Osteoblast (primary cell): Measurements from ENCODE around the gene TTYH3. TPM values are rescaled to one million over a fixed set of nuclear protein-coding genes. Genes with fewer than 3 reads are reported as not detected.
A peak's percentile ranks its signal among the peaks of the same experiment; 100 is the strongest.

Experiments used
- DNase-seq: peaks from one replicate; pipeline ENCODE4 v3.0.0; 2011; ENCODE audit warnings: low spot score, mixed read lengths; ENCODE audit not compliant: insufficient read length; ENCODE audit errors: missing footprints
- H2AFZ ChIP-seq: 2 replicates; pipeline ENCODE4 v1.6.0; 2011; ENCODE audit warnings: mild to moderate bottlenecking, low read length
- H3K27ac ChIP-seq: 2 replicates; pipeline ENCODE4 v1.5.1; 2011; ENCODE audit warnings: mild to moderate bottlenecking, low read depth, low read length, moderate library complexity
- H3K27me3 ChIP-seq: 2 replicates; pipeline ENCODE4 v1.6.0; 2012; ENCODE audit warnings: mild to moderate bottlenecking, control low read depth, inconsistent platforms, low read length, moderate library complexity; ENCODE audit not compliant: insufficient read depth
- H3K36me3 ChIP-seq: 2 replicates; pipeline ENCODE4 v1.5.1; 2011; ENCODE audit warnings: mild to moderate bottlenecking, low read length, control low read depth, moderate library complexity; ENCODE audit not compliant: insufficient read depth
- H3K4me1 ChIP-seq: 2 replicates; pipeline ENCODE4 v1.5.1; 2011; ENCODE audit warnings: mild to moderate bottlenecking, low read length, control low read depth, moderate library complexity; ENCODE audit not compliant: insufficient read depth
- H3K4me2 ChIP-seq: 2 replicates; pipeline ENCODE4 v1.6.0; 2011; ENCODE audit warnings: mild to moderate bottlenecking, low read length; ENCODE audit not compliant: insufficient read depth
- H3K4me3 ChIP-seq: fragments of 200-600 bp; sonication (generic); 3 replicates; pipeline ENCODE4 v1.5.1; 2012; ENCODE audit warnings: mild to moderate bottlenecking, low read length, inconsistent platforms; ENCODE audit not compliant: insufficient read depth
- H3K79me2 ChIP-seq: 2 replicates; pipeline ENCODE4 v1.6.0; 2012; ENCODE audit warnings: mild to moderate bottlenecking, low read length, control low read depth, inconsistent platforms; ENCODE audit not compliant: insufficient read depth
- H3K9me3 ChIP-seq: 2 replicates; pipeline ENCODE4 v1.5.1; 2011; ENCODE audit warnings: low read depth, low read length, control low read depth
- H4K20me1 ChIP-seq: 2 replicates; pipeline ENCODE4 v1.6.0; 2012; ENCODE audit warnings: mild to moderate bottlenecking, low read length, control low read depth; ENCODE audit not compliant: insufficient read depth
- CTCF ChIP-seq: IDR thresholded peaks from 2 replicates; pipeline ENCODE4 v1.5.1; 2011; ENCODE audit warnings: mild to moderate bottlenecking, low read depth, low read length, moderate library complexity; ENCODE audit errors: extremely low read depth
- total RNA-seq: library from RNA; depleted of rRNA; stranded (reverse); fragments of >200 nt; gene quantifications from 2 replicates; pipeline ENCODE4 v1.2.3, GENCODE V29; 2012

TTYH3 gene
- total RNA-seq, 1 donor, result 29.0 TPM

- peaks cover 6% of the 10 kb centered on the region for H4K20me1 ChIP-seq
- no peak for DNase-seq
- H3K4me2 ChIP-seq, result no peak overlapping the region
- no peak for TF ChIP-seq CTCF
- no peaks in the 10 kb centered on the region for H3K4me1 ChIP-seq
- H3K36me3 ChIP-seq, result peaks cover 30% of the 10 kb centered on the region
- no peak overlapping the region for H2AFZ ChIP-seq
- no peak overlapping the region for H3K4me3 ChIP-seq
- H3K27me3 ChIP-seq, result no peaks in the 10 kb centered on the region
- H3K79me2 ChIP-seq, result no peaks in the 10 kb centered on the region
- no peaks in the 10 kb centered on the region for H3K9me3 ChIP-seq
- H3K27ac ChIP-seq, result no peak overlapping the region
These were observed 19.6 kb downstream of the TTYH3 start for GRCh38 chr7:2651336-2651735.

GRCh38 chr7:2651847-2652735, 20.3 kb downstream of the TTYH3 start:
- no peak overlapping the region for H3K4me2 ChIP-seq
- H3K27me3 ChIP-seq, result no peaks in the 10 kb centered on the region
- peaks cover 6% of the 10 kb centered on the region for H4K20me1 ChIP-seq
- H3K4me1 ChIP-seq, result no peaks in the 10 kb centered on the region
- no peaks in the 10 kb centered on the region for H3K9me3 ChIP-seq
- TF ChIP-seq CTCF, result no peak
- peak; percentile 90 for DNase-seq
- H3K79me2 ChIP-seq, result no peaks in the 10 kb centered on the region
- H3K36me3 ChIP-seq, result peaks cover 33% of the 10 kb centered on the region
- H3K27ac ChIP-seq, result no peak overlapping the region
- H3K4me3 ChIP-seq, result no peak overlapping the region
- no peak overlapping the region for H2AFZ ChIP-seq

GRCh38 chr7:2652736-2653060, 20.9 kb downstream of the TTYH3 start:
- H3K4me1 ChIP-seq, result no peaks in the 10 kb centered on the region
- peaks cover 6% of the 10 kb centered on the region for H4K20me1 ChIP-seq
- no peak overlapping the region for H3K27ac ChIP-seq
- no peaks in the 10 kb centered on the region for H3K9me3 ChIP-seq
- peaks cover 29% of the 10 kb centered on the region for H3K36me3 ChIP-seq
- H2AFZ ChIP-seq, result no peak overlapping the region
- no peak overlapping the region for H3K4me3 ChIP-seq
- H3K27me3 ChIP-seq, result no peaks in the 10 kb centered on the region
- no peak for TF ChIP-seq CTCF
- H3K4me2 ChIP-seq, result no peak overlapping the region
- H3K79me2 ChIP-seq, result no peaks in the 10 kb centered on the region
- no peak for DNase-seq

- no peak for DNase-seq
- no peak for TF ChIP-seq CTCF
- peaks cover 8% of the 10 kb centered on the region for H4K20me1 ChIP-seq
- no peaks in the 10 kb centered on the region for H3K27me3 ChIP-seq
- H3K79me2 ChIP-seq, result no peaks in the 10 kb centered on the region
- no peaks in the 10 kb centered on the region for H3K9me3 ChIP-seq
- H3K36me3 ChIP-seq, result peaks cover 26% of the 10 kb centered on the region
- H3K4me2 ChIP-seq, result no peak overlapping the region
- H3K4me3 ChIP-seq, result no peak overlapping the region
- H2AFZ ChIP-seq, result no peak overlapping the region
- H3K4me1 ChIP-seq, result no peaks in the 10 kb centered on the region
- H3K27ac ChIP-seq, result no peak overlapping the region
These were observed 22.3 kb downstream of the TTYH3 start for GRCh38 chr7:2654059-2654458.
